ENCODE results near the gene DMXL1. TPM values are rescaled to one million over a fixed set of nuclear protein-coding genes. Genes with fewer than 3 reads are reported as not detected.

Gene DMXL1
- total and polyA plus RNA-seq, 12 donors = 5.9 to 36.5 (median 25.4) TPM

GRCh38 chr5:119082691-119083090 lies 11.8 kb downstream of the DMXL1 start:
- H3K4me3 ChIP-seq = no peak overlapping the region
- no peak overlapping the region for H3K27ac ChIP-seq
- 83 to 86% methylated on average over 3 of the region's 3 CpGs for WGBS, 2 donors
- peaks cover 0 to 16% (median 0%) of the 10 kb centered on the region in 11 donors for H3K9me3 ChIP-seq
- peaks cover 0 to 46% (median 27%) of the 10 kb centered on the region in 9 donors for H3K4me1 ChIP-seq
- DNase-seq (no peak), ATAC-seq (no peak)
- no peak for TF ChIP-seq CTCF (IDR thresholded peaks at IDR 0.05)
- no peaks in the 10 kb centered on the region for H3K27me3 ChIP-seq
- H3K36me3 ChIP-seq = peaks cover 0 to 7% (median 0%) of the 10 kb centered on the region in 9 donors
- intact Hi-C loops (cut with DNase I) = no loop called here

GRCh38 chr5:119083679-119084078 lies 12.8 kb downstream of the DMXL1 start:
- ATAC-seq (no peak), DNase-seq (no peak)
- Histone ChIP-seq H3K4me1 (peaks cover 0 to 38% (median 27%) of the 10 kb centered on the region in 9 donors), H3K27me3 (no peaks in the 10 kb centered on the region), H3K4me3 (no peak overlapping the region), H3K36me3 (peaks cover 0 to 7% (median 0%) of the 10 kb centered on the region in 9 donors), H3K9me3 (peaks cover 0 to 16% (median 0%) of the 10 kb centered on the region in 11 donors), H3K27ac (no peak overlapping the region)
- TF ChIP-seq CTCF (IDR thresholded peaks at IDR 0.05) = no peak
- 95 to 99% methylated on average over 3 of the region's 3 CpGs for WGBS, 2 donors
- intact Hi-C loops (cut with DNase I) = no loop called here

- Histone ChIP-seq H3K27ac (no peak overlapping the region), H3K4me1 (peaks cover 0 to 9% (median 0%) of the 10 kb centered on the region in 9 donors), H3K36me3 (no peaks in the 10 kb centered on the region), H3K4me3 (no peak overlapping the region), H3K9me3 (peaks cover 0 to 40% (median 3%) of the 10 kb centered on the region in 11 donors), H3K27me3 (no peaks in the 10 kb centered on the region)
- no peak for TF ChIP-seq CTCF (IDR thresholded peaks at IDR 0.05)
- intact Hi-C loops (cut with DNase I) = no loop called here
- DNase-seq (no peak), ATAC-seq (no peak)
- 82% methylated on average over 2 of the region's 2 CpGs for WGBS, 2 donors
Observed at GRCh38 chr5:119088438-119088837, 17.6 kb downstream of the DMXL1 start.

- intact Hi-C loops (cut with DNase I) = no loop called here
- Histone ChIP-seq H3K4me1 (peaks cover 0 to 4% (median 0%) of the 10 kb centered on the region in 9 donors), H3K27ac (no peak overlapping the region), H3K36me3 (peaks cover 0 to 25% (median 3%) of the 10 kb centered on the region in 9 donors), H3K27me3 (no peaks in the 10 kb centered on the region), H3K4me3 (no peak overlapping the region), H3K9me3 (peaks cover 0 to 12% (median under 1%) of the 10 kb centered on the region in 11 donors)
- no peak for ATAC-seq
- TF ChIP-seq CTCF (IDR thresholded peaks at IDR 0.05) = no peak
- no peak for DNase-seq
Observed at GRCh38 chr5:119095611-119096010, 24.7 kb downstream of the DMXL1 start.

Data from heart right ventricle (tissue), 16 donors.